ENCODE results near the gene MTX1.
"Not testable (repeated sequence)": the region's sequence is repeated elsewhere in the genome, so short reads cannot be mapped to it uniquely, and the experiment has no call there.

The MTX1 gene

DNA sequence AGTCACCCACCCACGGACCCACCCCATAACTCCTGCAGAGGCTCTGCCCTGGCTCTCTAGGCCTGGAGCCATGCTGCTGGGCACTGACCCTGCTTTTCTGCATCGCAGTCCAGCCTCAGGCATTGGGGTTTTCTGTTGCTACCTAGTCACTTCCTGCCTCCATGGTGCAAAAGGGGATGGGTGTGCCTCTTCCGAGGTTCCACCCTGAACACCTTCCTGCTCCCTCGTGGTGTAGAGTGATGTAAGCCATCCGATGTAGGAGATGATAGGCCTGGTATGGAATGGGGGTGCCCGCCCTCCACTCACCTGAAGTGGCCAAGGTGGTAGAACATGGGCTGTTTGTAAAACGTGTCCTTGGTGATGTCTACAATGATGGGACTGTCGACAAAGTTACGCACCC is 26.9 kb downstream of the MTX1 start:
- DNase-seq (ENCODE audit: low read depth in 2 of 2), result not testable (repeated sequence)

DNA sequence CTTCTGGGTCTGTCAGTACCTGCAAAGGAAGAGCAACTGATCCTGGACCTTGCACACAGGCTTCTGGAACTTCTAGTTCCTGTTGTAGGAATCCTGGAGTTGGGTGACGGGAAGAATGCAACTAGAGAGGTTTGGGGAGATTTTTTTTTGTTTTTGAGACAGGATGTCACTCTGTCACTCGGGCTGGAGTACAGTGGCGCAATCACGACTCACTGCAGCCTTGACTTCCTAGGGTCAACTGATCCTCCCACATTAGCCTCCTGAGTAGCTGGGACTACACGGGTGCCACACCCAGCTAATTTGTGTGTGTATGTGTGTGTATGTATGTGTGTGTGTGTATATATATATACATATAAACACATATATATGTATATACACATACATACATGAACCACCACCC is 28.0 kb downstream of the MTX1 start:
- DNase-seq (ENCODE audit: low read depth in 2 of 2), result no peak

DNA sequence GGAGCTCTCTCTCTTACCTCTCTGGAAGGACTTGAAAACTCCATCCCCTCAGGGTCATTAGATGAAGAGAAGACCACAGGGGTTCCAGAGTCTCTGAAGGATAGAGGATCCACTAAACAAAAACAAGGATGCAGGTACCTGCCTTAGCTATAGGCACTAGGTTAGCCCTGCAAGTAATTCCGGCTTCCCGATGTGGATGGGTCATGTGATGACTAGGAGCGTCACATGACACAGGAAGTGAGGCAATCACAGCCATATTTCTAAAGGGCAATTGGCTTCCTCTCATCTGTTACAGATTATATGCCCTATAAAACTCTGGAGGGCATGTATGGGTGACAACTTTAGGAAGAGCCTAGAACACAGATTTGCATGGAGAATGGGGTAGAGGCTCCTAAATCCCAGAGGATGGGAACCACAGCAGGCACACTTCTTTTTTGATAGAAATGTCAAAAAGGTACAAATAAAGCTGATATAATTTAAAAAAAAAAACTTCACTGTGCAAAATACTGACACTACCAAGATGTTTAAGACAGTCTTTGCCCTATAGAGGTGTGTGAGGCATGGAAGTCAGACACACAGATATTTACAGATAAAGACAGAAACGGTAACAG is 32.7 kb downstream of the MTX1 start:
- no peak for DNase-seq (ENCODE audit: low read depth in 2 of 2)

DNA sequence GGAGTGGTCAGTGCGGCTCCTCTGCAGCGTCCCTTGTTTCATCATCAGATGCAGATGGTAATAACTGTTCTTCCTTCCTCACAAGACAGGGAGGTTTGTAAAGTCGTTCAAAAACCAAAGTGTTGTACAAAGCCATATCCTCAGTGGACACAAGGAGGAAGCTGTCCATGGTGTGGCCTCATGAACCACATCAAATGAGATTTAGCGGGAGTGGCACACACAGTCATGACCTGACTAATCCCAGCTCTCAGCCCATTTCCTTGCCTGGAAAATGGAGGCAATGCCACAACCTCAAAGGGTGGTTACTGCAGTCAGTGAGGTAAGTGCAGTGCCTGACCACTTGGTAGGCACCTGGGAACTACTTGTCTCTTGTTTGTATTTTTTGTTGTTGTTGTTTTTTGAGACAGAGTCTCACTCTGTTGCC is 33.4 kb downstream of the MTX1 start:
- DNase-seq (ENCODE audit: low read depth in 2 of 2), result no peak

DNA sequence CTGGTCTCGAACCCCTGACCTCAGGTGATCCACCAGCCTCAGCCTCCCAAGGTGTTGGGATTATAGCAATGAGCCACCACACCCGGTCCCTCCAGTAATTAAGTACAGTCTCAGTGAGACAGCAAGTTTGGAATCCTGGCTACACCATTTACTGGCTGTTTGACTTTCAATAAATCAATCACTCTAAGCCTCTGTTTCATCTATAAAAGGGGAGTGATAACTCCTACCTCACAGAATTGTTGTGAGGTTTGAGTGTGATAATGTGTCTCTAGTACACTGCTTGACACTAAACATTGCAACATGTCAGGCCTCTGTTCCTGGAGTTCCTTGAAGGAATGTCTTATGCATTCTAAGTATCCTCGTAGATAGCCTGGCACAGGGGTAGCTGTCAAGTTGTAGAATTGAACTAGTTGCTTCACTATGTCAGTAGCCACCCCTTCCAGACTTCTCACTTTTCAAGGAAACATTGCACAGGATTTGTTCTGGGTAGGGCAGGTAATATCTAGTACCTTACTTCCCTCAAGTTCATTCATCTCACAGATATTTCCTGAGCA is 34.4 kb downstream of the MTX1 start:
- no peak for DNase-seq (ENCODE audit: low read depth in 2 of 2)

DNA sequence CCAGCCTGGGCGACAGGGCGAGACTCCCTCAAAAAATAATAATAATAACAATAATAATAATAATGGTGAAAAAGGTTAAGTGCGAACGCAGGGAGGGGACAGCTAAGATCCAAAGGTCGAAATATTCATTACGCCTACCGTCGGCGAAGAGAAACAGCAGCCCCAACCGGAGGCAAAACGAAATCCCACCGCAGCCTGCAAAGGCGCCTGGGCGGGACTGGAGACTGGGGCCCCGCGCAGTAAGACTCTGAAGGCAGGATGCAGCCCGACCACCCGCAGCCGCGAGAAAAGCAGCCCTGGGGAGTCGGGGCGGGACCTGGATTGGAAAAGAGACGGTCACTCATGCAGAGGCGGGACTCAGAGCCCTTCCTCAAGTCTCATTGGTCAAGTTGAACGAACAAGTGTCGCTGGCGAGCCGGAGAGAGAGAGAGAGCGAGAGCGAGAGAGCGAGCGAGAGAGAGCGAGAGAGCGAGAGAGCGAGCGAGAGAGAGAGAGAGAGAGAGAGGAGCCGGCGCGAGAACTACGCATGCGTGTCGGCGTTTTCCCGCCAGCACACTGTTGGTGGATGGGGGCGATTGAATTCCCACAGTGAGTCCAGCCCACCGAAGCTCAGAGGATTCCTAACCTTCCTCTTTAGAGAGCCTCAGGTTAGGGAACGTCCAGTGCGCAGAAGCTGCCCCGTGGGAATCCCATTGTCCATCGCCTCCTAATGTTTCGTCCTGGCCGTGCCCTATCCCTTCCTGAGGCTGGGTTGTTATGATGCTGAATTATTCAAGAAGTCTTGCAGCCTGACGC is 36.1 kb downstream of the MTX1 start:
- DNase-seq (ENCODE audit: low read depth in 2 of 2), result peak; percentile 88 to 89

DNA sequence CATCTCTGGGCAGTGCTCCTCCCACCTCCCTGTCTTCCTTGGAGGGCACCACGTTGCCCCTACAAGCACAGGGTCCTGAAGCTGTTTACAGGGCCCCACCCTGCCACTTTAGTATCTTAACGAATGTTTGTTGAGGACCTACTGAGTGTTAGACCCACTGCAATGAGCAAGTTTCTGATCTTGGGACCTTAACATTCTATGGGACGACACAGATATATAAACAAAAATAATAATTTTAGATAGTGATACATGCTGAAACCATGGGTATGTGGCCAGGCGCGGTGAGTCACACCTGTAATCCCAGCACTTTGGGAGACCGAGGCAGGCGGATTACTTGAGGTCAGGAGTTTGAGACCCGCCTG is 36.6 kb downstream of the MTX1 start:
- DNase-seq (ENCODE audit: low read depth in 2 of 2), result no peak

DNA sequence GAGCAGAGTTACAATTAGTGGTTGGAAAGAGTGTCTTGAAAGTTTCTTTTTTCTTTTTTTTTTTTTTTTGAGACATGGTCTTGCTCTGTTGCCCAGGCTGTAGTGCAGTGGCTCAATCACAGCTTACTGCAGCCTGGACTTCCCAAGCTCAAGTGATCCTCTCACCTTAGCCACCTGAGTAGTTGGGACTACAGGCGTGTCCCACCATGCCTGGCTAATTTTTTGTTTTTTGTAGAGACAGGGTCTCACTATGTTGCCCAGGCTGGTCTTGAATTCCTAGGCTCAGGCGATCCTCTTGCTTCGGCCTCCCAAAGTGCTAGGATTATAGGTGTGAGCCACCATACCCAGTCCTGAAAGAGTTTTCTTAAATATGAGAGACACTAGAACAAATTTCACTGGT is 38.3 kb downstream of the MTX1 start:
- not testable (repeated sequence) for DNase-seq (ENCODE audit: low read depth in 2 of 2)

DNA sequence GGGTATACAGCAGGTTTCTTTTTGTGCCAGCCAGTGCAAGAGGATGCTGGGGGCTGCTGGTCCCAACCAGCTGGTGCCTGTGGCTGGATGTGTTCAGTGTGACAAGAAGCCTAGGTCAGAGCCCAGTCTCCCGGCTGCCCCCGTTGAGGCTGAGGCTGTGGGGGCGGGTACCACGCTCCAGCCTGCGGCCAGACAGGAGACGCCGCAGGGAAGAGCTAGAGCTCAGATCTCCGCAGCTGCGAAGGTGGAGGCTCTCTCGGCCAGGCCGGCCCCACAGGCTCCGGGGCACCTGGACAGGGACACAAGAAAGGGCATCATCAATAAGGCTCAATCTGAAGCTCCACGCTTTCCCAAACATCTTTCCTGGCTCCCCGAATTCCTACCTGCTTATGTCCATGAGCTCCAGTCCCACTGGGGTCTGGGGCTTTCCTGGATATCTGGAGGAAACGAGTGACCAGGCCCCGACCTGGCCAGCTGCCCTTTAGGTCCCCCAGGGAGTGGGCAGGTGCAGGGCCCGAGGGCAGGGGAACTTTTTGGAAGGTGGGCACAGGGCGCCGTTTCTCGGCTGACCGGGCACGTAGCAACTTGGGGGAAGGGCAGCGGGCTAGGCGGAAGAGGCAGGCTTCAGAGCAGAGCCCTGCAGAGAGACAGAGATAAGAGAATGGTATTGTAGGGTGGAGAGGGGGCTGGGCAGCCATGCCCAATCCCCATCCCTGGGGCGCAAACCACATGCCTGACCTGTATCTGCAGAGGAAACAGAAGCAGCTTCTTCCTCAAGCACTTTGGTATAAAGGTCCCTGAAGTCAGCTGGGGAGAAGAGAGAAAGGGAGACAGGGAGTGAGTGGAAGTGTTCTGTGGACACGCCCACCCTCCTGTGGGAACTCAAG is 39.4 kb downstream of the MTX1 start:
- no peak for DNase-seq (ENCODE audit: low read depth in 2 of 2)

DNA sequence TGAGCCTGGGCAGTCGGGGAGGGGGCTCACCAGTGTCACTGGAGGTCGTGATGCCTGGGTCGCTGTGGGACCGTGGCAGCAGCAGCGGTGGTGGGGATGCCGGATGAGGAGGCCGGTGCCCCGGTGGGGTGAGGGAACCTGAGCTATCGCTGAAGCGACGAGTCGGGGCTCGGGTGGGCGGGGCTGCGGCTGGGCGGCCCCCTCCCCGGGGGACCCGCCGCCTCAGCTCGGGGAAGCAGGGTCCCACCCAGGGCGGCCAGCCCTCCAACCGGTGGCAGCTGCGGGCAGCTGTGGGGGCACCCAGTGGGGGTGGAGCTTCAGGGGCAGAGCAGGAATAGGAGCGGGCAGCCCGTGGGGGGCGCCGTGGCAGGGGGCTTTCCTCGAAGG is 41.7 kb downstream of the MTX1 start:
- no peak for DNase-seq (ENCODE audit: low read depth in 2 of 2)

DNA sequence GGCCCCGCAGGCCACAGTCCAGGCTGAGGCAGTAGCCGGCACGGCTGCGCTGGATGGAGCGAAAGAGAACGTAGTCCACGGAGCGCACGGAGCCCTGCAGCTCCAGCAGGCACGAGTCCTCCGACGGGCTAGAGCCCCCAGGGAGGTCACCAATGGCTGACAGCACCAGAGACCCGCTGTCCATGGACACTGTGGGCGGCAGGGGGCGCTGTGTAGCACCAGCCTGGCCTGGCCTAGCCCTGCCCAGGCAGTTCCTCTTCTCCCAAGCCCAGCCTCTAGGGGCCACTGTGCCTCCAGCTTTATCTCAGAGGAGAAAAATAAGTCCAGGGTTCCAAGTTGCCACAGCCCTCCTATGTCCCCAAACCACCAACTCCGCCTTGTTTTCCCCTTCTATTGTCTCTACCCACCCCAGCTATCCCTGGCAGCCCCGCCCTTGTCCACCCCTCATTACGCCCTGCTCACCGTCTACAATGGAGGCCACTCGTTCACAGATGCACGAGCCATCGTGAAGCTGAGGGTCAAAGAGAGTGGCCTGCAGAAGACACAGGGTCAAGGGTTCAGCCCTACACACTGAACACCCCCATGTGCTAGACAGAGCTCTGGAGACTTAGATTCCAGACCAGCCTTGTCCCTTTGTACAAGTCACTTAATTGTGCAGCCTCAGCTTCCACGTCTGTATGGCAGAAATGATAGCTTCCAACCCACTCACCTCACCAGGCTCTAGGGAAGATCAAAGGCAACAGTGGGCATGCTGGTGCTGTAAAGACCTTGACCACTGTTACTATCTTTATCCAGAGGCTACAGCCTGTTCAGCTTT is 42.3 kb downstream of the MTX1 start:
- peak; percentile 92 to 95 for DNase-seq (ENCODE audit: low read depth in 2 of 2)

DNA sequence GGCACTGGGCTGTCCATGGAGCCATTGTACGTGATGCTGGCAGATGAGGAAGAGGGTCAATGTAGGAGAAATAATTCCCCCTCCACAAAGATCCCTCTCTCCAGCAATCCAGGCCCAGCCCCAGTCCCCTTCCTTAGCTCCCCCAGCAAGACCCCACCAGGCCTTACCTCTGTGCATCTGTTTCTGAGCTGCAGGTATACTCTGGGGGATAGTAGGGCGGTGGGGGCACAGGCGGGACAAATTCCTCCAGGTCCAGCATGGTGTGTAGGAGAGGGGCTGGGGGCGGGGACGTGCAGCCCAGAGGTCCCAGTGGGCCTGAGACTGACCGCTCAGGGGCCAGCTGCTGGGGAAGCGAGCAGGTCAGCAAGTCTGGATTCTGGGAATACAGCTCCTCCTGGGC is 43.1 kb downstream of the MTX1 start:
- DNase-seq (ENCODE audit: low read depth in 2 of 2), result no peak

DNA sequence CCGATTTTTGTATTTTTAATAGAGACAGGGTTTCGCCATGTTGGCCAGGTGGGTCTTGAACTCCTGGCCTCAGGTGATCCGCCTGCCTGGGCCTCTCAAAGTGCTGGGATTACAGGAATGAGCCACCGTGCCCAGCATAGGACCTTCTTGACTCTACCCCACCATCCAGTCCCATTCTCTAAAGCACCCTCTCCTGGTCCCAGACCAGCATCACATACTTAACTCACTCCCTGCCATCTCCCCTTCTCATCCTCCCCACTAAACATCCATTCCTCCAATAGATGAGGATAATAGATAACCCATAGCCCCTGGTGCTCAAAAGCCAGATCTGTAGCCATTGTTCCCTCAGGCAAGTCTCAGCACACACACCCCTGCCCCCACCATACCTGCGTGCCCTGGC is 44.7 kb downstream of the MTX1 start:
- DNase-seq (ENCODE audit: low read depth in 2 of 2), result no peak

DNA sequence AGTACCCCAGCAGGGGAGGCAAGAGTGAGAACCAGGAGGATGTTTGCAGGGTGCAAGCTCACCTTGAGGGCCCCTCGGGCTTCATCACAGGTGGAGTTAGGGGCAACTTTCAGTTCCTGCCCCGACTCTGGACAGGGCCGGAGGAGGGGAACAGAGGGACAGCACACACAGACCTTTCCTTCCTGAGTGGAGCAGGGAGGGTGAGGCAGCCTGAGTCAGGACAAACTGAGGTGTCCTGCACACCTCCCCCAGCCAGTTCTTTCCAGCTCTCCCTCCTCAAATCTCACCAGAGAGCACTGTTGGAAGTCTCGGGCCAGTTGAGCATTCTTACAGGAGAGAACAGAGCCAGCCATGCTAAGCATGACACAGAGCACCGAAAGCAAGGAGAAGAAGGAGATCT is 45.3 kb downstream of the MTX1 start:
- DNase-seq (ENCODE audit: low read depth in 2 of 2), result no peak

DNA sequence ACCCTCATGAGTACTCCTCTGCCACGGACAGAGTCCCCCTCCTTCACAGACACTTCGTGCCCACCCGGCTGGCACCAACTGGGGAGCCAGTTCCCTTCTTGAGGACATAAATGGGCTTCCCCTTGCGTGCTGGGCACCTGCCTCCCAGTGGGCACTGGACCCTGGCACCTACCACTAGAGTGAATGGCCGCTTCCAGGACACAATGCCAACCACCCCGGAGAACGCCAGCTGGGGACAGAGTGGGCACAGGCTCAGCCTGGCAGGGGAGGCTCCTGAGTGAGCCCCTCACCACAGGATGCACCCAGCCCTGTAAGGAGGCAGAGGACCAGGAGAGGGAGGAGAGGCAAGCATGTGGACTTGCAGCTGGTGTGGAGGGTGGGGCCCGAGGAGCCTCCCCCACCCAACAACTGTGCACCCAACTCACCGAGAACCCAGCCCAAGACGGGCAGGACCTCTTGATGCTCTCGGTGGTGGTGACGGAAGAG is 45.8 kb downstream of the MTX1 start:
- no peak for DNase-seq (ENCODE audit: low read depth in 2 of 2)

DNA sequence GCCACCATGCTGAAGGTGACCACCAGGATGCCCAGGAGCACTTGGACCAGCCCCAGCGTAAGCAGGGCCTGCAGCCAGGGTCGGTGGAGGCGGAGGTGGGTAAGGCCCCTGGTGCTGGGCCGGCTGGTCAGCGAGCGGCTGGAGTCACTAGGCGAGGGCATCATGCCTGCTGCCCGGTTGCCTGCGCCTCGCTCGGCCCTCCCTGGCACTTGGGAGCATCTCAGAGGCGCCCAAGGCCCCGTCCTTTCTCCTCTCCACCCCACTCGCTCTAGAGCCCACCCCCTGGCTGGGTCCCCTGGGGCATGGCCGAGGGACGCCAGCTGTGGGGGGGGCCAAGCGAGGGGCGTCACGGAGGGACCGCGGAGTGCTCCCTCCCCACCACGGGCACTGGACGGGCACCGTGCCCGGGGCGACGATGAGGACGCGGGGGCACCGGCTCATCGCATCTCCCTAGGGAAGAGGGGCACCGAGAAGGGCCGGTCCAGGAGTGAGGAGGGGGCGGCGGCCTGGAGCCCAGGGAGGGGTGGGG is 46.3 kb downstream of the MTX1 start:
- DNase-seq (ENCODE audit: low read depth in 2 of 2), result no peak

DNA sequence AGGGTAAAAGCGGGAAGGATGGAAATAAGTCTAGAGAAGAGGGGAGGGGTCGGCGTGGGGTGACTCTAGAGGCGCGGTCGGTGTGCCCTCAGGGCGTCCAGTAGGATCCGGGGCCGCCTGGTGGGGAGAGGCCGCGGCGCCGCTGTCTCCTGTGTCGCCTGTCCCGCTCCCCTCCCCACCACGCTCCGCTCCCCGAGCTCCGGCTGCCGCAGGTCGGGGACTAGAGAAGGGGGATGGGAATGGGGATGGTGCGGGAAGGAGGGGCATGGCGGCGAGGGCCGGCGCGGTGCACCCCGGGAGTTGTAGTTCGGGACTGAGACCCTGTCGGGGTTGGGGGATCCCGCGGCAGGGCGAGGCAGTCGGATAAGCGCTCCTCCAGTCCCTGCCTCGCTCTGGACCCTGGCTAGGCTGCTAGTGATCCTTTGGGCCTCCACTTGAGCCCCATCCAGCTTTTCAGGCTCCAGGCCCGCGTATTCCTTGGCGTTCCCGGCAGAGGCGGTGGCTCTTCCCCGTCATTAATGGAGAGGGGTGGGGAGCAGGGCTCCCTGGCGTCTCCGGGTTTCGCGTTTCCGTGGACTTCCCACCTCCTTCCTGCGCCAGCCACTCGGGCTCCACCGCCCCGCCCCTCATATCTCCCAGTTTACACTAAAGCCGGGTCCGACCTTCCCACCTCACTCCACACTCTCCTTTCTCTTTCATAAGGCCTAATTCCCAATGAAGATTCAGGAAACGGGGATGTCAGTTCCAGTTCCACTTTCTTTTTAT is 46.9 kb downstream of the MTX1 start, which contains the start of gene ENTREP3:
Gene ENTREP3, minus strand, starts transcription at position 241 of the 765 bp plus-strand sequence. CDS start 606 bp downstream, outside the sequence.
- DNase-seq (ENCODE audit: low read depth in 2 of 2), result peak; percentile 46 to 49

DNA sequence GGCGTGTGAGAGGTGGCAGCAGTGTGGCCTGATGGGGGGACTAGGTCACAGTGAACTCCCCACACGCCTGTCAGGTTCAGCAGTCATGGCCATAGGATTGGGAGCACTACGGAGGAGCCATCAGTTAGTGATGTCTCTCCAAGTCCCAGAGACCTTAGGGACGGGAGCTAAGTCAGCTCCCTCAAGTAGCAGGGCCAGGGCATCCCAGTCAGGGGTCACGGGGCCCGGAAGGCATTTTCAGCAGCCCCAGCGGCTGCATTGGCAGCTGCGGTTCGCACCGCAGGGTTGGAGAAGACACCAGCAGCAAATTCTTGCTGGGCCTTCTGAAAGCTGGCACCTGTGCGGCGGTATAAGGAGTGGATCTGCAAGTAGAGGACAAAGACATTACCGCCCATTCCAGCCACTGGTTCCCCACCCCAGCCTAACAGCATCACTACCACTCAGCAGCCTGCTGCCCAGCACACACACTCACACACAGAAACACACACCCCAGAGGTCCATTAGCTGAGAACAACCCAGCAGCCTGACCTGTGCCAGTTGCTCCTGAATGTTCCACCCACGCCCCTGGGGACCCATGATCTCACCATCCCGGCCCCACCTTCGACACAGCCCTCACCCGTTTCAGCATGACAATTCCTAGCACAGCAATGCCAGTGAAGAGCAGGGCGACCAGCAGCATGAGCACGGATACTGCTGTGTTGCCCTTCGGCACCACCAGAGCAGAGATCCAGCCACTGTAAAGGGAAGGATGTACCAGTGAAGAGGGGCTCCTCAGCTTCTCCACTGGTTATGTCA is 47.8 kb downstream of the MTX1 start:
- DNase-seq (ENCODE audit: low read depth in 2 of 2), result no peak

DNA sequence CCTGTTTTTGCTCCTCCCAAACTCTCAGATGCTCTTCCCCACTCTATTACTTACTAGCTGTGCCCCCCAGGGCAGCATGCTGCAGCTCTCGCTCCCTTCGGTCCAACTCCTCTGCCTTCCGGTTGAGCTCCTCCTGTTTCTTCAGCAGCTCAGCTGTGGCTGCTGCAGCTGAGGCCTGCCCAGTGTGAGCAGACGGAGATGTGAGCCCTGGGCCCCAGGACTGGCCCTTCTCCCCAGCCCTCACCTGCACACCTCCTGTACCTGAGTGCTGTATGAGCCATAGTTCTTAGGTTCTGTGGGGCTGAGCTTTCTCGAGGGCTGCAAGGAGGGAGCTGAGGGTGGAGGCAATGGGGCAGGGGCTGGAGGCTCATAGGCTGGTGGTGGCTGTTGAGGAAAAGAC is 51.8 kb downstream of the MTX1 start:
- no peak for DNase-seq (ENCODE audit: low read depth in 2 of 2)
